ENCODE results near the gene HIPK2.

GRCh38 chr7:139748373-139748765, 29.4 kb downstream of the HIPK2 start:
- TF ChIP-seq IKZF1 (conservative IDR thresholded peaks at IDR 0.05) (no peak), ATF2 (IDR thresholded peaks at IDR 0.05; ENCODE audit: low read length) (no peak), CTCF (IDR thresholded peaks at IDR 0.05 in 2 of 3, conservative IDR thresholded peaks at IDR 0.05 in 1 of 3; ENCODE audit: control insufficient read depth in 2 of 3, extremely low read depth in 1 of 3, insufficient read depth in 1 of 3, low read depth in 3 of 3, low read length in 3 of 3) (no peak), POLR2A (IDR thresholded peaks at IDR 0.05; ENCODE audit: low read depth, low read length) (no peak), TCF7 (IDR thresholded peaks at IDR 0.05; ENCODE audit: borderline replicate concordance) (no peak), GABPA (IDR thresholded peaks at IDR 0.05; ENCODE audit: low read depth) (no peak), POLR2AphosphoS2 (IDR thresholded peaks at IDR 0.05; ENCODE audit: low read depth, low read length) (no peak), USF1 (IDR thresholded peaks at IDR 0.05; ENCODE audit: borderline replicate concordance, extremely low read length, insufficient read depth, low read depth, low read length) (no peak)

Measured in GM12878 (cell line).